ENCODE results near the gene COL1A2.

DNA sequence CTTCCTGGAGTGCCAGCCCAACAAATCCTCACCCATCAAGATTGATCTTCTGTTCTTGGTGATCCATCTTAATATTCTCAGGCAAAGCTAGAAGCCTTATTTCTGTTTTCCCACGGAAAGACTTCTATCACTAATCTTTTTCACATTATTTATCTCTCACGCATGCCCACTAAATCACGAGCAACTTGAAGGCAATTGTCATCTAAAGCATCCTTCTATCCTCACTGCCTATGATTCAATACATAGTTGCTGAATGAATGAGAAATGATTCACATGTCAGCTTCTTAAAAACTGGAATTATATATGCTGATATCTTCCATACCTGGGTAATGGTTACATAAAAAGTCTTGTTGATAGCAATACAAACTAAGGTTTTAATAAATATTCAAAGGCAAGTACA is 12.6 kb upstream of the COL1A2 start:
- TF ChIP-seq CTCF (IDR thresholded peaks at IDR 0.05): no peak
- TF ChIP-seq ZFX (IDR thresholded peaks at IDR 0.05; ENCODE audit: borderline replicate concordance): no peak
